ENCODE data around the gene SSPN.

GRCh38 chr12:26219736-26220135 is 24.4 kb downstream of the SSPN start:
- TF ChIP-seq CTCF (IDR thresholded peaks at IDR 0.05) (no peak), EZH2 (IDR thresholded peaks at IDR 0.05) (no peak), EZH2phosphoT487 (IDR thresholded peaks at IDR 0.05) (no peak)
